Neuronal stem cell (in vitro differentiated cells): ENCODE measurements around the gene KIF13A.
A peak's percentile ranks its signal among the peaks of the same experiment; 100 is the strongest.

Source experiments
- DNase-seq: peaks from one replicate; pipeline ENCODE4 v3.0.0-alpha.2; 2013; ENCODE audit warnings: low spot score
- H2AFZ ChIP-seq: one replicate; pipeline ENCODE4 v1.6.1; 2013; ENCODE audit warnings: mild to moderate bottlenecking, low read length, inconsistent platforms
- H2AK5ac ChIP-seq: 2 replicates; pipeline ENCODE4 v1.6.1; 2013; ENCODE audit warnings: low read depth, mild to moderate bottlenecking, inconsistent platforms, low read length, moderate library complexity, mixed read lengths
- H2BK120ac ChIP-seq: 2 replicates; pipeline ENCODE4 v1.6.1; 2013; ENCODE audit warnings: low read depth, mild to moderate bottlenecking, inconsistent platforms, low read length, moderate library complexity, mixed read lengths
- H2BK12ac ChIP-seq: one replicate; pipeline ENCODE4 v1.6.1; 2013; ENCODE audit warnings: low read length, inconsistent platforms
- H2BK15ac ChIP-seq: 2 replicates; pipeline ENCODE4 v1.6.1; 2013; ENCODE audit warnings: mild to moderate bottlenecking, low read length, inconsistent platforms, mixed read lengths
- H2BK5ac ChIP-seq: one replicate; pipeline ENCODE4 v1.6.1; 2013; ENCODE audit warnings: inconsistent platforms, mild to moderate bottlenecking, low read length, moderate library complexity
- H3K14ac ChIP-seq: one replicate; pipeline ENCODE4 v1.6.1; 2013; ENCODE audit warnings: low read length, inconsistent platforms
- H3K18ac ChIP-seq: 2 replicates; pipeline ENCODE4 v1.6.1; 2013; ENCODE audit warnings: low read length, inconsistent platforms
- H3K23ac ChIP-seq: 2 replicates; pipeline ENCODE4 v1.6.1; 2013; ENCODE audit warnings: low read depth, mild to moderate bottlenecking, mixed read lengths, low read length, inconsistent platforms; ENCODE audit not compliant: poor library complexity
- H3K27ac ChIP-seq: replicated peaks from 3 replicates; pipeline ENCODE4 v1.5.1; 2013; ENCODE audit warnings: low read length, inconsistent platforms
- H3K27me3 ChIP-seq, 3 experiments: 2 replicates each; pipeline ENCODE4 v1.6.1; 2013; ENCODE audit warnings: low read length in 3 of 3, mild to moderate bottlenecking in 2 of 3, inconsistent platforms in 1 of 3, low read depth in 1 of 3, mixed read lengths in 1 of 3, moderate library complexity in 1 of 3; ENCODE audit not compliant: control insufficient read depth in 3 of 3, insufficient read depth in 3 of 3
- H3K36me3 ChIP-seq, 2 donors: replicated peaks in 1 of 2; 2 replicates each; pipeline ENCODE4 v1.6.1; 2013; ENCODE audit warnings: low read length in 2 of 2; ENCODE audit not compliant: control insufficient read depth in 2 of 2, insufficient read depth in 2 of 2
- H3K4ac ChIP-seq: 2 replicates; pipeline ENCODE4 v1.6.1; 2013; ENCODE audit warnings: inconsistent platforms, mild to moderate bottlenecking, low read length, moderate library complexity
- H3K4me1 ChIP-seq, 2 donors: 1 replicate in 1 of 2; 2 replicates in 1 of 2; pipeline ENCODE4 v1.6.1; 2013; ENCODE audit warnings: low read length in 2 of 2, low read depth in 1 of 2; ENCODE audit not compliant: control insufficient read depth in 2 of 2, insufficient read depth in 1 of 2
- H3K4me2 ChIP-seq: one replicate; pipeline ENCODE4 v1.6.1; 2013; ENCODE audit warnings: mild to moderate bottlenecking, low read length, inconsistent platforms; ENCODE audit not compliant: insufficient read depth, poor library complexity, severe bottlenecking
- H3K4me3 ChIP-seq, 2 donors: 2 replicates each; pipeline ENCODE4 v1.5.1; 2013; ENCODE audit warnings: low read length in 2 of 2, mild to moderate bottlenecking in 2 of 2, inconsistent platforms in 1 of 2, moderate library complexity in 1 of 2
- H3K79me1 ChIP-seq: one replicate; pipeline ENCODE4 v1.6.1; 2013; ENCODE audit warnings: low read depth, mild to moderate bottlenecking, inconsistent platforms, low read length, moderate library complexity
- H3K9ac ChIP-seq: one replicate; pipeline ENCODE4 v1.6.1; 2013; ENCODE audit warnings: mild to moderate bottlenecking, low read depth, low read length, inconsistent platforms; ENCODE audit not compliant: poor library complexity
- H3K9me3 ChIP-seq, 2 donors: replicated peaks in 1 of 2; 2 replicates each; pipeline versions ENCODE3 to v1.6.1; 2013; ENCODE audit warnings: low read length in 2 of 2, mild to moderate bottlenecking in 2 of 2, inconsistent platforms in 1 of 2, low read depth in 1 of 2, mixed read lengths in 1 of 2, moderate library complexity in 1 of 2; ENCODE audit not compliant: control insufficient read depth in 2 of 2, insufficient read depth in 1 of 2
- H4K8ac ChIP-seq: one replicate; pipeline ENCODE4 v1.6.1; 2013; ENCODE audit warnings: low read depth, mild to moderate bottlenecking, inconsistent platforms, low read length, moderate library complexity
- H4K91ac ChIP-seq: one replicate; pipeline ENCODE4 v1.6.1; 2013; ENCODE audit warnings: low read length, low read depth, mild to moderate bottlenecking, inconsistent platforms; ENCODE audit not compliant: poor library complexity
- whole genome bisulfite sequencing, 2 donors: extraction: QIAGEN DNeasy Blood & Tissue Kit; methylation state at CpG; one replicate each; pipeline ENCODE4 v1.1.7; 2013; ENCODE audit warnings: missing lambda C conversion rate in 2 of 2, mixed read lengths in 1 of 2; ENCODE audit not compliant: insufficient read length in 2 of 2, insufficient replicate concordance in 1 of 2; ENCODE audit errors: extremely low coverage in 2 of 2; 5-methylcytosine and 5-hydroxymethylcytosine counted together

Gene KIF13A

DNA sequence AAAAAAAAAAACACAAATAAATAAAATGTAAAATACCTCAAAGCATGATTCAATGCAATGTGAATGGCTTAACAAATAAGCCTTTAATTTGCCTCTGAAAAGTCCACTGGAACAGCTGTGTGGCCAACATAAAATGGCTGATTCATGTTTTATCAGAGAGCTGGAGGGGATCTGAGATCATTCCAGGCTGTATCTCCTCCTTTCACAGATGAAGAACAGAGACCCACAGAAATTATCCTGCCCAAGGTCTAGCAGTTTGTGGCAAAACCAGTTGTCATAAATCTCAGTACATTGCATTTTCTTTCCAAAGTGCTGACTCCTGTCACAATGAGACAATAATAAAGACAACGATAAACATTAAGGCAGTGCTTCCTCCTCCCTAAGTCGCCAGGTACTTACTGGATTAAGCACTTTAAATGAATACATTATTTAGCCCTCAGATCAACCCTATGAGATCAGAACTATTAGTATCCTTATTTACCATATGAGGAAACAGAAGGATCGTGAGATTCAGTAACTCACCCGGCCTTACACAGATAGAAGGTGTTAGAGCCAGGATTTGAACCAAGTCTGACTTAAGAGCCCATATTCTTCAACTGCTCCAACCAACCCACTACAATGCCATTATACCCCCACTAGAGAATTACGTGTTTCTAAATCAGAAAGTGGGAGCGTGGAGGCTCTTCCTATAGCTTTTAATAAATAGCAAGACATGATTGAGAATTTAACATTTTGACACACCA, 118.3 kb downstream of the KIF13A start:
- Histone ChIP-seq H3K36me3 (peaks cover 0 to 5% of the 10 kb centered on the region in 2 donors), H3K79me1 (no peaks in the 10 kb centered on the region), H3K4me1 (peaks cover 0 to 4% of the 10 kb centered on the region in 2 donors), H3K27ac (no peak overlapping the region), H2AFZ (no peak overlapping the region), H4K8ac (no peak overlapping the region), H3K23ac (no peak overlapping the region), H3K14ac (no peak overlapping the region), H3K9me3 (no peaks in the 10 kb centered on the region), H3K4me3 (no peak overlapping the region), H2AK5ac (no peak overlapping the region), H2BK15ac (no peak overlapping the region), H2BK12ac (no peak overlapping the region), H3K4ac (no peak overlapping the region), H4K91ac (no peak overlapping the region), H2BK120ac (no peak overlapping the region), H3K18ac (no peak overlapping the region), H3K27me3 (no peaks in the 10 kb centered on the region), H2BK5ac (no peak overlapping the region), H3K9ac (no peak overlapping the region), H3K4me2 (no peak overlapping the region)
- no CpG with 5 or more reads among the region's 6 CpGs for WGBS, 2 donors
- DNase-seq: no peak

GRCh38 chr6:17867880-17868279, 119.6 kb downstream of the KIF13A start:
- no peaks in the 10 kb centered on the region for H3K9me3 ChIP-seq
- no peak overlapping the region for H3K27ac ChIP-seq

DNA sequence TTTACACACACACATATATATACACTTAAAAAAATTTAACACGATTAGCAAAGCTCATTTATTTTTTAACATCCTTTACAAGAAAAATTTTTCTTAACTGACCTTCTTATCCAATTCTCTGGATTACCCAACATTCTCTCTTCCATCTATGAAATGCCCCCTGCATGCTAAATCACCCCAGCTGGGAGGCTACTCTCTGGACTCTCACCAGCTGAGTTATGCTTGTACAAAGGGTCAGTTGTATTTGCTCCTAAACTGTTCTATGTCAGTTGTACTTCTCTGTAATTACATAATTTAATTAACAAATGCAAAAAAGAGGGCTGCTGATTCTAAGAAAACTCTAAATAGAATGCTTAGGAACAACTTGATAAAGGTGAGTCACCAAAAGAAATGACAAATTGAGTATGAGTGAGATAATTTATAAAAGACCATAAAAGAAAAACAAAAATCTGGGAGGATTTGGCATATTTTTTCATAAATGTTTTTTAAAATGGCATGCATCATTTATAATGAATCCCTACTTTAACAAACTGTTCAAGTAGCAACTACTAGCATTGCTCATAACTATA, 120.5 kb downstream of the KIF13A start:
- Histone ChIP-seq H2BK12ac (no peak overlapping the region), H4K91ac (no peak overlapping the region), H3K9ac (no peak overlapping the region), H3K18ac (no peak overlapping the region), H2AK5ac (no peak overlapping the region), H3K27me3 (no peaks in the 10 kb centered on the region), H2BK5ac (no peak overlapping the region), H3K23ac (no peak overlapping the region), H3K27ac (no peak overlapping the region), H2BK15ac (no peak overlapping the region), H4K8ac (no peak overlapping the region), H3K36me3 (peaks cover 0 to 5% of the 10 kb centered on the region in 2 donors), H3K4me1 (peaks cover 0 to 4% of the 10 kb centered on the region in 2 donors), H2AFZ (no peak overlapping the region), H3K9me3 (no peaks in the 10 kb centered on the region), H2BK120ac (no peak overlapping the region), H3K4ac (no peak overlapping the region), H3K4me2 (no peak overlapping the region), H3K14ac (no peak overlapping the region), H3K4me3 (no peak overlapping the region), H3K79me1 (no peaks in the 10 kb centered on the region)
- no CpG with 5 or more reads among the region's 1 CpG for WGBS, 2 donors
- no peak for DNase-seq

More at GRCh38 chr6:17867880-17868279, 119.6 kb downstream of the KIF13A start:
- Histone ChIP-seq H3K23ac (no peak overlapping the region), H3K36me3 (peaks cover 0 to 5% of the 10 kb centered on the region in 2 donors), H4K8ac (no peak overlapping the region), H3K4me1 (peaks cover 0 to 4% of the 10 kb centered on the region in 2 donors), H2BK5ac (no peak overlapping the region), H3K79me1 (no peaks in the 10 kb centered on the region), H3K9ac (no peak overlapping the region), H3K4ac (no peak overlapping the region), H4K91ac (no peak overlapping the region), H2BK15ac (no peak overlapping the region), H3K4me3 (no peak overlapping the region), H3K27me3 (no peaks in the 10 kb centered on the region), H3K4me2 (no peak overlapping the region), H2AFZ (no peak overlapping the region), H2BK120ac (no peak overlapping the region), H3K18ac (no peak overlapping the region), H2AK5ac (no peak overlapping the region), H3K14ac (no peak overlapping the region), H2BK12ac (no peak overlapping the region)
- no peak for DNase-seq
- WGBS, 2 donors: no CpG with 5 or more reads among the region's 1 CpG

GRCh38 chr6:17865798-17866725, 121.4 kb downstream of the KIF13A start:
- Histone ChIP-seq H3K4me2 (no peak overlapping the region), H4K91ac (no peak overlapping the region), H3K27me3 (no peaks in the 10 kb centered on the region), H3K4me3 (no peak overlapping the region), H3K18ac (no peak overlapping the region), H3K23ac (no peak overlapping the region), H3K9ac (peak overlapping the region; percentile 34), H3K36me3 (no peaks in the 10 kb centered on the region), H2BK5ac (no peak overlapping the region), H2AFZ (no peak overlapping the region), H2BK15ac (no peak overlapping the region), H4K8ac (no peak overlapping the region), H3K14ac (no peak overlapping the region), H3K9me3 (no peaks in the 10 kb centered on the region), H3K4ac (no peak overlapping the region), H2BK120ac (no peak overlapping the region), H3K4me1 (peaks cover 0 to 4% of the 10 kb centered on the region in 2 donors), H2AK5ac (no peak overlapping the region), H3K27ac (no peak overlapping the region), H2BK12ac (no peak overlapping the region), H3K79me1 (no peaks in the 10 kb centered on the region)
- DNase-seq: no peak
- WGBS, 2 donors: no CpG with 5 or more reads among the region's 6 CpGs
